NT2/D1 (cell line): ENCODE results near the gene MYO5A.

Source experiments
- SUZ12 ChIP-seq: IDR thresholded peaks from 2 replicates; pipeline ENCODE4 v1.6.1; 2011; ENCODE audit not compliant: insufficient read length, insufficient read depth; ENCODE audit errors: extremely low read depth
- YY1 ChIP-seq: IDR thresholded peaks from 2 replicates; pipeline ENCODE4 v1.6.1; 2011; ENCODE audit not compliant: insufficient read length, insufficient read depth

DNA sequence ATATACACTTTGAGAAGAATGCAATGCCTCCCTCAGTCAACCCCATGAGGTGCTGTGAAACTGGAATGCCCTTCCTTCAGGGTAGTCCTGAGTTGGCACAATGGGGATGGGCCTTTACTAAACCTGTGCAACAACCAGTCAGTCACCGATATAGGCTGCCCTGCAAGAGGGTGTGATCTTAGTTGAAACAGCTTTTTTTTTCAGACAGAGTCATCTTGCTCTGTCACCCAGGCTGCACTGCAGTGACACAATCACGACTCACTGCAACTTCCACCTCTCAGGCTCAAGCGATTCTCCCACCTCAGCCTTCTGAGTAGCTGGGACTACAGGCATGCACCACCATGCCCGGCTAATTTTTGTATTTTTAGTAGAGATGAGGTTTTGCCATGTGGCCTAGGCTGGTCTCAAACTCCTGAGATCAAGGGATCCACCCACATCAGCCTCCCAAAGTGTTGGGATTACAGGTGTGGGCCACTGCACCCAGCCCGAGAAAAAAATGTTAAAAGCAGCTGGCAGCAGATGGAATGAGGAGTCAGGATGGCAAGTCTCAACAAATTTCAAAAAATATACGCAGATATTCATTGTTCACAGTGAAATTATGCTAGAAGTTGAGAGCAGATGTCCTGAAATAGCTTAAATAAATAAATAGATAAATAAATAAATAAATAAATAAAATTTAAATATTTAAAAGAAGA lies 31.8 kb downstream of the MYO5A start:
- no peak for TF ChIP-seq SUZ12
- no peak for TF ChIP-seq YY1
